Caco-2 (cell line): ENCODE results near the gene C1orf159. TPM values are rescaled to one million over a fixed set of nuclear protein-coding genes. Genes with fewer than 3 reads are reported as not detected.

Experiments used
- BruUV-seq: library from RNA; stranded (reverse); fragments of 400-500 nt; replicated peaks from 2 replicates; lab custom pipeline; 2021; lab: Mats Ljungman, UMichigan
- CTCF ChIA-PET: fragments of 300-600 bp; sonication (Branson Sonifier 250); formaldehyde crosslinking; loops from one replicate; lab custom pipeline; 2022; ENCODE audit warnings: antibody characterized with exemption; lab: Charles Lee
- POLR2A ChIA-PET: fragments of 300-600 bp; sonication (Branson Sonifier 250); formaldehyde crosslinking; loops from one replicate; lab custom pipeline; 2022; ENCODE audit warnings: antibody characterized with exemption; lab: Charles Lee
- DNase-seq, 2 experiments: peaks; one replicate each; pipeline versions ENCODE4 v3.0.0 to v3.0.0-alpha.2; 2020 to 2022
- H3K27me3 ChIP-seq: replicated peaks from 2 replicates; pipeline ENCODE4 v1.6.0; 2011; ENCODE audit warnings: low read length; ENCODE audit not compliant: control insufficient read depth, insufficient read depth
- H3K36me3 ChIP-seq: 2 replicates; pipeline ENCODE4 v1.5.1; 2011; ENCODE audit warnings: low read length; ENCODE audit not compliant: control insufficient read depth, insufficient read depth
- H3K4me1 ChIP-seq: fragments of 250-450 bp; sonication (Bioruptor Pico); 2 replicates; pipeline ENCODE4 v1.5.1; 2020; ENCODE audit warnings: mild to moderate bottlenecking
- H3K4me3 ChIP-seq: 2 replicates; pipeline ENCODE4 v1.5.1; 2011; ENCODE audit warnings: low read depth, mild to moderate bottlenecking, control low read depth, low read length
- H3K9me3 ChIP-seq: fragments of 250-450 bp; sonication (Bioruptor Pico); 2 replicates; pipeline ENCODE4 v1.5.1; 2020; ENCODE audit warnings: mild to moderate bottlenecking, moderate library complexity
- H3K27ac Mint-ChIP-seq: one replicate; pipeline ENCODE4 v1.8.0; 2022; ENCODE audit warnings: mixed read lengths; ENCODE audit not compliant: unreplicated experiment
- H3K27me3 Mint-ChIP-seq: one replicate; pipeline ENCODE4 v1.8.0; 2022; ENCODE audit warnings: mixed read lengths; ENCODE audit not compliant: insufficient read depth, unreplicated experiment
- H3K36me3 Mint-ChIP-seq: one replicate; pipeline ENCODE4 v1.8.0; 2022; ENCODE audit warnings: mild to moderate bottlenecking, mixed read lengths; ENCODE audit not compliant: insufficient read depth, unreplicated experiment
- H3K4me1 Mint-ChIP-seq: one replicate; pipeline ENCODE4 v1.8.0; 2022; ENCODE audit warnings: low read depth, mixed read lengths; ENCODE audit not compliant: unreplicated experiment
- H3K4me3 Mint-ChIP-seq: one replicate; pipeline ENCODE4 v1.8.0; 2022; ENCODE audit warnings: mild to moderate bottlenecking, moderate library complexity, mixed read lengths; ENCODE audit not compliant: unreplicated experiment
- H3K9me3 Mint-ChIP-seq: one replicate; pipeline ENCODE4 v1.8.0; 2022; ENCODE audit warnings: mixed read lengths; ENCODE audit not compliant: unreplicated experiment
- intact Hi-C: fragments of 100-400 bp; cut with micrococcal nuclease; formaldehyde crosslinking; loops from one replicate; pipeline ENCODE4 v1.10.0; 2022; ENCODE audit not compliant: unreplicated experiment
- total RNA-seq: library from RNA; stranded (reverse); gene quantifications from 2 replicates; pipeline ENCODE4 v1.2.3, GENCODE V29; 2022
- TF ChIP-seq, protein P1 (sequence below), 2 experiments: fragments of 200-600 bp in 1 of 2; IDR thresholded peaks; 1 replicate in 1 of 2; 2 replicates in 1 of 2; pipeline versions ENCODE4 v1.5.1 to v1.8.0; 2011 to 2022; ENCODE audit warnings: antibody characterized with exemption in 1 of 2, control low read depth in 1 of 2, inconsistent platforms in 1 of 2, low read depth in 1 of 2, low read length in 1 of 2, mild to moderate bottlenecking in 1 of 2, moderate library complexity in 1 of 2; ENCODE audit not compliant: insufficient read depth in 1 of 2, severe bottlenecking in 1 of 2, unreplicated experiment in 1 of 2

Gene C1orf159
- total RNA-seq, 1 experiment from 2014 or later: 12.9 TPM

DNA sequence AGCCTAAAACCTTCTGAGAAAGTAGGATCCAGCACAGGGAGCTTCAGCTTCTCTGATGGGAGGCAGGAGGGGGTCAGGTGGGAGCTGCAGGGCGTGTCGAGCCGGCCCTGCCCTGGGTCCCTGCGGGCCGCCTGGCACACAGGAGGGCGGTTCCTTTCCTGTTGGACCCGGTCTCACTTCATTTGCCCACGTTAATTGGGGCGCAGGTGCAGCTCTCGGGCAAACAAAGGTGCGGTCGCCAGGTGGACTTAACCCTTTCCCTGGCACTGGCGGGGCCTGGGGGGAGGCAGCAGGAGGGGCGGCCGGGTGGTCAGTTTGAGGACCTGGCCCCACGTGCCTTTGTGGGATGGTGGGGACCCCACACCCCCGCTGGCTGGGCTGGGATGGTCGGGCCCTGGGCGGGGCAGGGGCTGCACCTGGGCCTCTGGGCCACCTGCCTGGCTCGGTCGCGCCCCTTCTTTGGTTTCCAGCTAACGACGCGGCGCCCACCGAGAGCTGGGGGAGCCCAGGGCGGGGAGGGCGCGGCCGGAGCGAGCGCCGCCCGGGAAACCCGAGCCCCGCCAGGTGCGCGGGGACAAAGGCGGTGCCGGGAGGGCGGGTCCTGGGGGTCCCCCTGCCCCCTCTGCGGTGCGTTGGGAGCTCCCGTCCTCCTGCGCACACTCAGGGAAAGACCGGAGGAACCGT is 20.8 kb upstream of the C1orf159 start:
- Mint-ChIP-seq H3K27ac (no peak overlapping the region), H3K9me3 (no peaks in the 10 kb centered on the region), H3K4me1 (no peaks in the 10 kb centered on the region), H3K27me3 (no peaks in the 10 kb centered on the region), H3K4me3 (peak overlapping the region; percentile 27), H3K36me3 (no peaks in the 10 kb centered on the region)
- CTCF ChIA-PET: no interaction called here
- intact Hi-C loops: no loop called here
- POLR2A ChIA-PET: interaction anchor here (1.1 to 1.3 kb wide), 2 partner anchors 12 to 26 kb away, joined by 6 to 7 read pairs; no protein-coding TSS in a partner anchor
- BruUV-seq: no TSS peak
- H3K4me1 ChIP-seq: peaks cover 10% of the 10 kb centered on the region
- no peaks in the 10 kb centered on the region for H3K9me3 ChIP-seq
- TF ChIP-seq, protein P1, sequence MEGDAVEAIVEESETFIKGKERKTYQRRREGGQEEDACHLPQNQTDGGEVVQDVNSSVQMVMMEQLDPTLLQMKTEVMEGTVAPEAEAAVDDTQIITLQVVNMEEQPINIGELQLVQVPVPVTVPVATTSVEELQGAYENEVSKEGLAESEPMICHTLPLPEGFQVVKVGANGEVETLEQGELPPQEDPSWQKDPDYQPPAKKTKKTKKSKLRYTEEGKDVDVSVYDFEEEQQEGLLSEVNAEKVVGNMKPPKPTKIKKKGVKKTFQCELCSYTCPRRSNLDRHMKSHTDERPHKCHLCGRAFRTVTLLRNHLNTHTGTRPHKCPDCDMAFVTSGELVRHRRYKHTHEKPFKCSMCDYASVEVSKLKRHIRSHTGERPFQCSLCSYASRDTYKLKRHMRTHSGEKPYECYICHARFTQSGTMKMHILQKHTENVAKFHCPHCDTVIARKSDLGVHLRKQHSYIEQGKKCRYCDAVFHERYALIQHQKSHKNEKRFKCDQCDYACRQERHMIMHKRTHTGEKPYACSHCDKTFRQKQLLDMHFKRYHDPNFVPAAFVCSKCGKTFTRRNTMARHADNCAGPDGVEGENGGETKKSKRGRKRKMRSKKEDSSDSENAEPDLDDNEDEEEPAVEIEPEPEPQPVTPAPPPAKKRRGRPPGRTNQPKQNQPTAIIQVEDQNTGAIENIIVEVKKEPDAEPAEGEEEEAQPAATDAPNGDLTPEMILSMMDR (IDR thresholded peaks at IDR 0.05; ENCODE audit: insufficient read depth in 1 of 2, low read depth in 1 of 2, low read length in 1 of 2, severe bottlenecking in 1 of 2, unreplicated experiment in 1 of 2): no peak
- H3K4me3 ChIP-seq: peak overlapping the region; percentile 44
- peak; percentile 30 to 51 for DNase-seq
- no peaks in the 10 kb centered on the region for H3K27me3 ChIP-seq
- H3K36me3 ChIP-seq: no peaks in the 10 kb centered on the region

GRCh38 chr1:1135339-1136136 is 19.6 kb upstream of the C1orf159 start:
- H3K27me3 Mint-ChIP-seq: no peaks in the 10 kb centered on the region
- intact Hi-C loops: no loop called here
- no TSS peak for BruUV-seq
- no peaks in the 10 kb centered on the region for H3K36me3 ChIP-seq
- TF ChIP-seq, protein P1 (IDR thresholded peaks at IDR 0.05; ENCODE audit: insufficient read depth in 1 of 2, low read depth in 1 of 2, low read length in 1 of 2, severe bottlenecking in 1 of 2, unreplicated experiment in 1 of 2): no peak
- no peaks in the 10 kb centered on the region for H3K4me1 Mint-ChIP-seq
- H3K9me3 Mint-ChIP-seq: no peaks in the 10 kb centered on the region
- H3K4me1 ChIP-seq: peaks cover 10% of the 10 kb centered on the region
- H3K9me3 ChIP-seq: no peaks in the 10 kb centered on the region
- no peak for DNase-seq
- H3K27me3 ChIP-seq: no peaks in the 10 kb centered on the region
- ChIA-PET POLR2A (interaction anchor here (1.1 kb wide), 1 partner anchor 11 kb away, joined by 7 read pairs; no protein-coding TSS in a partner anchor), CTCF (no interaction called here)
- H3K27ac Mint-ChIP-seq: no peak overlapping the region
- no peak overlapping the region for H3K4me3 Mint-ChIP-seq
- no peaks in the 10 kb centered on the region for H3K36me3 Mint-ChIP-seq
- H3K4me3 ChIP-seq: no peak overlapping the region

DNA sequence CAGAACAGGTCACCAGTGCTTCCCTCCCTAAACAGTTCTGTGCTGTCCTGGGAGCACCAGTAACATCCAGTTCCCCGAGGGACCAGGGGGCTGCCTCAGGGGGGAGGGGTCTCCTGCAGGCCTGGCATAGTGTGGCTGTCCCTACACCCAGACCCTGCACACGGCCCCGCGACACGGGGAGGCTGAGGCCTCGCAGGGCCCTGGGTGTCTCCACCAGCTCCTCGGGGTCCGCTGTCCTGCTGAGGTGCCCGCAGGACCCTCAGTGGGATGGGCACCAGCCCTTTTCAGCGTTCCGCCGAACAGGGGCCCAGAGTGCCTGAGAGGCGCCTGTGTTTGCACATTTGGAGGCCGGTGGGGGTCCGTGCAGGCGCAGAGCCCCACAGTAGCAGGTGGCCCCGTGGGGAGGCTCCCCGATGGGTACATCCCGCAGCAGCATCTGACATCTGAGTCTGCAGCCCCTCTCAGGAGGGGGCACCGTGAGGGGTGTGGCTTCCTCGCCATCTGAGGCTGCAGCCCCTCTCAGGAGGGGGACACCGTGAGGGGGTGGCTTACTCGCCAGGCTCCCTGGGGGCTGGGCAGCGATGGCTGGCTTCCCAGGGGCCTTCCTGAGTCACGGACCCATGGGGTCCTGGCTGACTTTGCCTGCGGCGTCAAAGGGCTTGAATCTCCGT is 18.5 kb upstream of the C1orf159 start:
- CTCF ChIA-PET: no interaction called here
- BruUV-seq: no TSS peak
- H3K4me1 ChIP-seq: peaks cover 10% of the 10 kb centered on the region
- no peak for DNase-seq
- intact Hi-C loops: no loop called here
- Mint-ChIP-seq H3K36me3 (no peaks in the 10 kb centered on the region), H3K9me3 (no peaks in the 10 kb centered on the region), H3K4me3 (no peak overlapping the region), H3K4me1 (no peaks in the 10 kb centered on the region), H3K27me3 (no peaks in the 10 kb centered on the region), H3K27ac (no peak overlapping the region)
- no peaks in the 10 kb centered on the region for H3K36me3 ChIP-seq
- POLR2A ChIA-PET: no interaction called here
- no peaks in the 10 kb centered on the region for H3K27me3 ChIP-seq
- H3K4me3 ChIP-seq: no peak overlapping the region
- TF ChIP-seq, protein P1 (IDR thresholded peaks at IDR 0.05; ENCODE audit: insufficient read depth in 1 of 2, low read depth in 1 of 2, low read length in 1 of 2, severe bottlenecking in 1 of 2, unreplicated experiment in 1 of 2): no peak
- no peaks in the 10 kb centered on the region for H3K9me3 ChIP-seq
